Mesendoderm (in vitro differentiated cells): Measurements from ENCODE around the gene MAMDC4.
"Not testable (repeated sequence)": the region's sequence is repeated elsewhere in the genome, so short reads cannot be mapped to it uniquely, and the experiment has no call there.

Experiments used
- DNase-seq: peaks from one replicate; pipeline ENCODE4 v3.0.0; 2013
- H2AK5ac ChIP-seq: 2 replicates; pipeline ENCODE4 v1.6.1; 2013; ENCODE audit warnings: low read length, inconsistent platforms
- H2BK120ac ChIP-seq: 2 replicates; pipeline ENCODE4 v1.6.1; 2013; ENCODE audit warnings: low read depth, mild to moderate bottlenecking, low read length, moderate library complexity, mixed read lengths
- H2BK15ac ChIP-seq: replicated peaks from 2 replicates; pipeline ENCODE4 v1.6.1; 2013; ENCODE audit warnings: low read depth, mild to moderate bottlenecking, moderate library complexity
- H2BK5ac ChIP-seq: 2 replicates; pipeline ENCODE4 v1.6.1; 2013; ENCODE audit warnings: low read length, inconsistent platforms
- H3K18ac ChIP-seq: 2 replicates; pipeline ENCODE4 v1.6.1; 2013; ENCODE audit warnings: mild to moderate bottlenecking, low read length, mixed read lengths
- H3K23ac ChIP-seq: one replicate; pipeline ENCODE4 v1.6.1; 2013; ENCODE audit warnings: low read length
- H3K27ac ChIP-seq: 2 replicates; pipeline ENCODE4 v1.5.1; 2013; ENCODE audit warnings: low read depth, mild to moderate bottlenecking, inconsistent platforms, low read length, moderate library complexity
- H3K27me3 ChIP-seq: 2 replicates; pipeline ENCODE4 v1.6.1; 2013; ENCODE audit warnings: low read length, control low read depth, mild to moderate bottlenecking, inconsistent platforms; ENCODE audit not compliant: insufficient read depth, poor library complexity
- H3K36me3 ChIP-seq: 2 replicates; pipeline ENCODE4 v1.6.1; 2013; ENCODE audit warnings: low read length, inconsistent platforms; ENCODE audit not compliant: control insufficient read depth, insufficient read depth
- H3K4ac ChIP-seq: one replicate; pipeline ENCODE4 v1.6.1; 2013; ENCODE audit warnings: low read depth, mild to moderate bottlenecking, low read length, moderate library complexity
- H3K4me1 ChIP-seq: 2 replicates; pipeline ENCODE4 v1.6.1; 2013; ENCODE audit warnings: low read depth, low read length, inconsistent platforms; ENCODE audit not compliant: control insufficient read depth
- H3K4me2 ChIP-seq: 2 replicates; pipeline ENCODE4 v1.6.1; 2013; ENCODE audit warnings: low read length
- H3K4me3 ChIP-seq: 2 replicates; pipeline ENCODE4 v1.5.1; 2013; ENCODE audit warnings: mild to moderate bottlenecking, low read length
- H3K56ac ChIP-seq: one replicate; pipeline ENCODE4 v1.6.1; 2013; ENCODE audit warnings: low read length
- H3K79me1 ChIP-seq: 2 replicates; pipeline ENCODE4 v1.6.1; 2013; ENCODE audit warnings: low read length, inconsistent platforms
- H3K79me2 ChIP-seq: 2 replicates; pipeline ENCODE4 v1.6.1; 2013; ENCODE audit warnings: mild to moderate bottlenecking, low read length; ENCODE audit not compliant: control insufficient read depth, insufficient read depth
- H3K9ac ChIP-seq: 2 replicates; pipeline ENCODE4 v1.6.1; 2013; ENCODE audit warnings: low read length, inconsistent platforms
- H4K5ac ChIP-seq: one replicate; pipeline ENCODE4 v1.6.1; 2013; ENCODE audit warnings: low read length
- H4K8ac ChIP-seq: one replicate; pipeline ENCODE4 v1.6.1; 2013; ENCODE audit warnings: low read depth, mild to moderate bottlenecking, control low read depth, low read length, moderate library complexity
- WGBS: extraction: QIAGEN DNeasy Blood & Tissue Kit; methylation state at CpG from one replicate; pipeline ENCODE4 v1.1.7; 2013; ENCODE audit warnings: low lambda C conversion rate, missing lambda C conversion rate; ENCODE audit not compliant: insufficient coverage; ENCODE audit errors: extremely low coverage; 5-methylcytosine and 5-hydroxymethylcytosine counted together

MAMDC4 gene

DNA sequence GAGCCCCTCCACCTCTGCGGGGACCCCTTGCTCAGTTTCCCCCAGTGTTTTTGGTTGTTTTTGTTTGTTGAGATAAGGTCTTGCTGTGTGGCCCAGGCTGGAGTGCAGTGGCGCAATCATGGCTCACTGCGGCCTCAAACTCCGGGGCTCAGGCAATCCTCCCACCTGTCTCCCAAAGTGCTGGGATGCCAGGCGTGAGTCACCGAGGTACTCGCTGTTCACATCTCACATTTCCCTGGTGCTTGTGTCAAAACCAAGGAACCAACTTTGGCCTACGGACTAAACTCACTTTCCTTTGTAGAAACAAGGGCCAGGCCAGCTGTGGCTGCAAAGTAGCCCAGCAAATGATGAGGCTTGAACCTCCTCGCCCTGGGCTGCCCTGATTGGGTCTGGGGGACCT is 19.6 kb upstream of the MAMDC4 start:
- Histone ChIP-seq H3K4me1 (no peaks in the 10 kb centered on the region), H3K4me2 (no peak overlapping the region), H2BK15ac (no peak overlapping the region), H2BK120ac (no peak overlapping the region), H3K18ac (no peak overlapping the region), H3K4ac (no peak overlapping the region), H4K8ac (no peak overlapping the region), H3K79me1 (no peaks in the 10 kb centered on the region), H3K79me2 (no peaks in the 10 kb centered on the region), H3K9ac (no peak overlapping the region), H4K5ac (no peak overlapping the region), H3K4me3 (no peak overlapping the region), H2BK5ac (no peak overlapping the region), H3K27me3 (no peaks in the 10 kb centered on the region), H3K36me3 (peaks cover 15% of the 10 kb centered on the region), H2AK5ac (no peak overlapping the region), H3K56ac (no peak overlapping the region), H3K23ac (no peak overlapping the region), H3K27ac (no peak overlapping the region)
- no peak for DNase-seq
- WGBS: no CpG with 5 or more reads among the region's 9 CpGs

DNA sequence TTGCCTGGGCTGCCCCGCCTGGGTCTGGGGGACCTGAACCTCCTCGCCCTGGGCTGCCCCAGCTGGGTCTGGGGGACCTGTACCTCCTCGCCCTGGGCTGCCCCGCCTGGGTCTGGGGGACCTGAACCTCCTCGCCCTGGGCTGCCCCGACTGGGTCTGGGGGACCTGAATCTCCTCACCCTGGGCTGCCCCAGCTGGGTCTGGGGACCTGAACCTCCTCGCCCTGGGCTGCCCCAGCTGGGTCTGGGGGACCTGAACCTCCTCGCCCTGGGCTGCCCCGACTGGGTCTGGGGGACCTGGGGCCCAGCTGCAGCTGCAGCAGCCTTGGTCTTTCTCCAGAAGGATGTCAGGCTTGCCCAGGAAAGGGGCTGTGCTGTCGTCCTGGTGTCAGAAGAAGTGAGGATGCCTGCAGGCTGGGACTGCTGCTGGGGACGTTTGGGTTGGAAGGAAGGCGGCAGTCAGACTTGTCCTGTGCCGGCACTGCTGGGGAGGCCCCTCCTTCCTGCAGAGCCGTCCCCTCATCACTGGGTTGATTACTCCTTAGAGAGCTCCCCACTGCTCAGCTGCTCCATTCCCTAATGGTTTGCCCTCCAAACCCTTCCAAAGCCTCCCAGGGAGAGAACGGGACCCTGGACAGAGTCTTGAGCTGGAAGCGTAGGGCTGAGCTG is 18.6 kb upstream of the MAMDC4 start:
- peaks cover 14% of the 10 kb centered on the region for H3K36me3 ChIP-seq
- H2BK15ac ChIP-seq, DNase-seq: not testable (repeated sequence)

DNA sequence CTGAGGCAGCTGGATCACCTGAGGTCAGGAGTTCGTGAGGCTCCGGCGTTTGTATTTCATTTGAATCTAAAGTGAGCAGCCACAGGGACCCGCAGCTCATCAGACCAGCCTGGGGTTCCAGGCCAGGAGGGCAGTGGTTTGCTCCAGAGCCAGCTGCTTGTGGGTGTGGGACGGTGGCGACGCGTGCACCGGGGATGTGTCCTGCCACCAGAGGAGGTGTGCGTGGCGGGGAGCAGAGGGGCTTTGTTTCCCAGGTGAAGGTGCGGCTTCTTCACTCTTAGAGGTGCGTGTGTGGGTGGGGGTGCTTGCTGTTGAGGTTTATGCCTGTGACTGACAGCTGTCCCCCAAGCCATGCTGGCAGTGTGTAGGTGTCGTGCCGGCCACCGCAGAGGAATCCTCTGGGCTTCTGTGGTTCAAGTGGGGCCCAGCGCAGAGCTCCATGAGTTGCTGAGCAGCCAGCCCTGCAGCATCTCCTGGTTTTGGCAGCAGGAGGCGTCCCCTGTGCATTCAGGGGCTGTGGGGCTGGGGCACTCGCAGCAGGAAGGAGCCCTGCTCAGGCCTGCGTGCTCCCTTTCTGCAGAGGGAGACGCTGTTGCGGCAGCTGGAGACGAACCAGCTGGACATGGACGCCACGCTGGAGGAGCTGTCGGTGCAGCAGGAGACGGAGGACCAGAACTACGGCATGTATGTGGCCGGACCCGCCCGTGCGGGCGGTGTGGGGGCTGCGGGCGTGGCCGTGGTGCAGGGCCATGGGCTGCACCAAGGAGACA is 16.8 kb upstream of the MAMDC4 start:
- no peak overlapping the region for H3K9ac ChIP-seq
- no peak overlapping the region for H3K27ac ChIP-seq
- no peaks in the 10 kb centered on the region for H3K4me1 ChIP-seq
- H3K27me3 ChIP-seq: no peaks in the 10 kb centered on the region
- no peak overlapping the region for H2BK120ac ChIP-seq
- H3K23ac ChIP-seq: no peak overlapping the region
- DNase-seq: no peak
- peaks cover 6% of the 10 kb centered on the region for H3K36me3 ChIP-seq
- H3K79me2 ChIP-seq: no peaks in the 10 kb centered on the region
- no peak overlapping the region for H2BK5ac ChIP-seq
- H2BK15ac ChIP-seq: no peak overlapping the region
- no peak overlapping the region for H2AK5ac ChIP-seq
- H3K4ac ChIP-seq: no peak overlapping the region
- H3K79me1 ChIP-seq: no peaks in the 10 kb centered on the region
- no peak overlapping the region for H3K18ac ChIP-seq
- H4K5ac ChIP-seq: no peak overlapping the region
- no peak overlapping the region for H3K4me3 ChIP-seq
- H3K4me2 ChIP-seq: no peak overlapping the region
- H4K8ac ChIP-seq: no peak overlapping the region
- WGBS: no CpG with 5 or more reads among the region's 36 CpGs
- H3K56ac ChIP-seq: no peak overlapping the region

More for the DNA sequence above, 18.6 kb upstream of the MAMDC4 start:
- H2BK5ac ChIP-seq, H2BK120ac ChIP-seq, H3K4ac ChIP-seq, H3K27me3 ChIP-seq, H3K18ac ChIP-seq, H3K4me3 ChIP-seq, H3K27ac ChIP-seq, H3K79me2 ChIP-seq, H3K9ac ChIP-seq, H3K56ac ChIP-seq, H3K79me1 ChIP-seq, H4K8ac ChIP-seq, H3K4me1 ChIP-seq, H3K4me2 ChIP-seq, H2AK5ac ChIP-seq, H4K5ac ChIP-seq, H3K23ac ChIP-seq: not testable (repeated sequence)
- WGBS: no CpG with 5 or more reads among the region's 16 CpGs

DNA sequence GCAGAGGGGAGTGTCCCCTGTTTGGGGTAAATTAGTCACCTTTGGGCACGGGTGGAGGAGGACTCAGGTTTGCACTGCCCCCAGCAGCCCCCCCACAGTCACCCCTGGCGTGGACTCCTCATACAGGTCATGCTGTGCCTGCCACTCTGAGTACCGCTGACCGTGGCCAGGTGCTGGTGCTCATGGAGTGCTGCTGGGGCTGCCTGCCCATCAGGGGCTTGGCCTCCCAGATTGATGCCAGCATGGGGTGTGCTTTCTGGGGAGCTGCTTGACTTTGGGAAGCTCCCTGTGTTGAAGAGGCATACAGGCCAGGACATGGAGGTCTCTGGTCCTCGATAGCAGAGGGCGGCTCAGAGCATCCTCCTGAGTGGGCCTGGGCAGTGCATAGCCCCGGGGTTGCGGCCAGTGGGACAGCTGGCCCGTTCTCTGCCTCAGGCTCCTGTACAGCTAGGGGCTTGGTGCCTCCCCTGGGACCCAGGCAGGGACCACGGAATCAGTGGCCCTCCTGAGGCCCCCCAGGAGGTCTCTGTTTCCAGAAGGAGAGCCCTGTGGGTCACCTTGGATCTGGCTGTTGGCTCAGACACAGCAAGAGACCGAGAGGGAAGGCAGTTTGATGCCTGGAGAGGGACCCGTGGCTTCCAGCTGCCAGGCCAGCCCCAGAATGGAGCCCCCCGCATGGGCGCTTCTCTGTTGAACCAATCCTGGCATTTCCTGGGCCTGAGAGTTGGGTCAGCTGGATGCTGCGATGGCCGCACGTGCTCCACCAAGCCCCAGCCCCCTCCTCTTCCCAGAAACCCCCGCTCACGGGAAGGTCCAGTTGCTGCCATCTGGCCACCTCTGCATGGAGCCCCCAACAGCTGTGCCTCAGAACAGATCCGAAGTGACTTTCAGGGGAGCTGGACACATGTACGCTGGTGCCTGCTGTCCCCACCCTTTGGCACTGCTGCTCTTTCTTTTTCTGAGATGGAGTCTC is 15.9 kb upstream of the MAMDC4 start:
- H3K56ac ChIP-seq: no peak overlapping the region
- H3K4me1 ChIP-seq: no peaks in the 10 kb centered on the region
- H3K79me1 ChIP-seq: no peaks in the 10 kb centered on the region
- H3K9ac ChIP-seq: no peak overlapping the region
- no CpG with 5 or more reads among the region's 21 CpGs for WGBS
- no peak overlapping the region for H3K23ac ChIP-seq
- DNase-seq: no peak
- no peak overlapping the region for H3K4ac ChIP-seq
- H3K36me3 ChIP-seq: peaks cover 6% of the 10 kb centered on the region
- H3K18ac ChIP-seq: no peak overlapping the region
- H2BK5ac ChIP-seq: no peak overlapping the region
- H4K8ac ChIP-seq: no peak overlapping the region
- H4K5ac ChIP-seq: no peak overlapping the region
- no peak overlapping the region for H3K4me2 ChIP-seq
- no peaks in the 10 kb centered on the region for H3K79me2 ChIP-seq
- H2BK15ac ChIP-seq: no peak overlapping the region
- H3K27ac ChIP-seq: no peak overlapping the region
- no peaks in the 10 kb centered on the region for H3K27me3 ChIP-seq
- no peak overlapping the region for H2AK5ac ChIP-seq
- no peak overlapping the region for H2BK120ac ChIP-seq
- H3K4me3 ChIP-seq: no peak overlapping the region

DNA sequence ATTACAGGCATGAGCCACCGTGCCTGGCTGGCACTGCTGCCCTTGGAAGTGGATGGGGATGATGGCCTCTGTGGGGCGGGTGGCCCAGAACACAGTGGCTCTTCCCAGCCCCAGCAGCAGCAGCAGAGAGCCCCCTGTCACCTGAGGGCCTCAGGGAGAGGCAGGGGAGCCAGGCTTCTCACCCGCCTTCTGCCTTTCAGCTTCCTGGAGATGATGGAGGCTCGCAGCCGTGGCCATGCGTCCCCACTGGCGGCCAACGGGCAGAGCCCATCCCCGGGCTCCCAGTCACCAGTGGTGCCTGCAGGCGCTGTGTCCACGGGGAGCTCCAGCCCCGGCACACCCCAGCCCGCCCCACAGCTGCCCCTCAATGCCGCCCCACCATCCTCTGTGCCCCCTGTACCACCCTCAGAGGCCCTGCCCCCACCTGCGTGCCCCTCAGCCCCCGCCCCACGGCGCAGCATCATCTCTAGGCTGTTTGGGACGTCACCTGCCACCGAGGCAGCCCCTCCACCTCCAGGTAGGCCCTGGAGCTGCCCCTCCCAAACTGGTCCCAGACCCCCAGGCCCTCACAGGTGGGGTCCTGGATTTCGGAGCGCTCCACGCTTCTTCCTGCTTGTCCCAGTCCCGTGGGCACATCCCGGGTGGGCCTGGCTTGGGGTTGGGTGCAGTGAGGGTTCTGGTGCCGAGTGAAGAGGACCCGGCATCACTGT is 14.8 kb upstream of the MAMDC4 start:
- H4K5ac ChIP-seq: no peak overlapping the region
- peaks cover 2% of the 10 kb centered on the region for H3K36me3 ChIP-seq
- no CpG with 5 or more reads among the region's 27 CpGs for WGBS
- H3K27me3 ChIP-seq: no peaks in the 10 kb centered on the region
- no peak overlapping the region for H3K4me3 ChIP-seq
- DNase-seq: no peak
- H4K8ac ChIP-seq: no peak overlapping the region
- no peak overlapping the region for H3K27ac ChIP-seq
- H3K4ac ChIP-seq: no peak overlapping the region
- H2BK120ac ChIP-seq: no peak overlapping the region
- no peaks in the 10 kb centered on the region for H3K4me1 ChIP-seq
- H3K79me2 ChIP-seq: no peaks in the 10 kb centered on the region
- H3K23ac ChIP-seq: no peak overlapping the region
- H3K18ac ChIP-seq: no peak overlapping the region
- H2BK15ac ChIP-seq: no peak overlapping the region
- H2BK5ac ChIP-seq: no peak overlapping the region
- H3K56ac ChIP-seq: no peak overlapping the region
- no peaks in the 10 kb centered on the region for H3K79me1 ChIP-seq
- H3K9ac ChIP-seq: no peak overlapping the region
- no peak overlapping the region for H3K4me2 ChIP-seq
- no peak overlapping the region for H2AK5ac ChIP-seq
